ENCODE results near the gene PCNX2. TPM values are rescaled to one million over a fixed set of nuclear protein-coding genes. Genes with fewer than 3 reads are reported as not detected.

PCNX2 gene
- total and polyA plus RNA-seq, 10 of the 15 experiments (the other 5 are each of a cell fraction or from before 2014, with no cell fraction given): 2.1 to 16.4 (median 8.1) TPM

DNA sequence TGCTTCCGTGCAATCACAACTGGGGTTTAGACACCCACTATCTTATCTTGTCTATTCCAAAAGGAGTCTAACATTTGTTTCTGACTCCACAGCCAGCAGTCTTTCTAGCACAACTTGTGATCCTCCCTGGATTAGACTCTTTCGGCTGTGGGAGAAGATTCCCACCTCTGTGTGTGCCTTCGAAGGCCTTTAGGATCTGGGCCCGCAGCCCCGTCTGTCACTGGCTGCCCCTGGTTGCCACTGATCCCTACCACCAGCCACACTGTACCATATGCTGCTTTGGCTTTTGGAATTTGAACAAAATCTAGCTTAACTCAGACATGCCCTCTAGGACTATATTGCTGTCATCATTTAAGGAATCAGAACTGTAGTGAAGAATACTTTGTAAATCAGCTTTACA lies 327.1 kb downstream of the PCNX2 start:
- no peak overlapping the region for H3K4me3 ChIP-seq
- no peaks in the 10 kb centered on the region for H3K27me3 ChIP-seq (replicated peaks in 1 of 2; ENCODE audit: control insufficient read depth in 2 of 2, insufficient read depth in 2 of 2, low read length in 1 of 2)
- ATAC-seq (no peak), DNase-seq (ENCODE audit: low read depth, low spot score) (no peak), FAIRE-seq (no peak)
- RAD21 ChIA-PET (ENCODE audit: unreplicated experiment): no interaction called here
- SMC1A ChIA-PET (ENCODE audit: uncharacterized antibody, unreplicated experiment): interaction anchor here (1.1 kb wide), 1 partner anchor 10 kb away, joined by 3 read pairs; no protein-coding TSS in a partner anchor
- no peak overlapping the region for H3K27ac ChIP-seq (ENCODE audit: control insufficient read depth, insufficient read depth)
- intact Hi-C loops (cut with micrococcal nuclease; ENCODE audit: unreplicated experiment) (no loop called here), in situ Hi-C loops (cut with MboI) (no loop called here)
- CTCF ChIA-PET: interaction anchor here (0.6 to 2.3 kb wide), 2 partner anchors 15 to 133 kb away, joined by 3 to 10 read pairs; no protein-coding TSS in a partner anchor
- H3K79me2 ChIP-seq (ENCODE audit: control insufficient read depth, insufficient read depth, low read length): no peaks in the 10 kb centered on the region
- no peak overlapping the region for H3K4me2 ChIP-seq (ENCODE audit: control insufficient read depth, insufficient read depth)
- peaks cover 8 to 16% of the 10 kb centered on the region in 2 experiments for H3K36me3 ChIP-seq (ENCODE audit: control insufficient read depth in 2 of 2, insufficient read depth in 2 of 2, low read length in 1 of 2)
- BruUV-seq (replicated peaks): no TSS peak
- 98% methylated on average over 5 of the region's 5 CpGs for WGBS (ENCODE audit: insufficient coverage, insufficient replicate concordance, low lambda C conversion rate, missing lambda C conversion rate)
- H3K9ac ChIP-seq (ENCODE audit: control insufficient read depth, insufficient read depth, low read length): no peak overlapping the region
- no peak for TF ChIP-seq JUNB (IDR thresholded peaks at IDR 0.05)
- no peak for TF ChIP-seq HDGF (IDR thresholded peaks at IDR 0.05)
- no peak for TF ChIP-seq SIN3A (IDR thresholded peaks at IDR 0.05; ENCODE audit: low read depth, low read length)
- no peak for TF ChIP-seq TARDBP (IDR thresholded peaks at IDR 0.05; ENCODE audit: borderline replicate concordance)
- no peak for TF ChIP-seq CHD2 (IDR thresholded peaks at IDR 0.05; ENCODE audit: borderline replicate concordance, low read depth, low read length)
- no peak for TF ChIP-seq SIX5 (IDR thresholded peaks at IDR 0.05; ENCODE audit: low read depth, low read length, severe bottlenecking)
- no peak for TF ChIP-seq YY1 (IDR thresholded peaks at IDR 0.05; ENCODE audit: low read depth, low read length)
- no peak for TF ChIP-seq BMI1 (IDR thresholded peaks at IDR 0.05; ENCODE audit: borderline replicate concordance)
- no peak for TF ChIP-seq BRCA1 (IDR thresholded peaks at IDR 0.05; ENCODE audit: low read depth, low read length)
- TF ChIP-seq, protein P1, sequence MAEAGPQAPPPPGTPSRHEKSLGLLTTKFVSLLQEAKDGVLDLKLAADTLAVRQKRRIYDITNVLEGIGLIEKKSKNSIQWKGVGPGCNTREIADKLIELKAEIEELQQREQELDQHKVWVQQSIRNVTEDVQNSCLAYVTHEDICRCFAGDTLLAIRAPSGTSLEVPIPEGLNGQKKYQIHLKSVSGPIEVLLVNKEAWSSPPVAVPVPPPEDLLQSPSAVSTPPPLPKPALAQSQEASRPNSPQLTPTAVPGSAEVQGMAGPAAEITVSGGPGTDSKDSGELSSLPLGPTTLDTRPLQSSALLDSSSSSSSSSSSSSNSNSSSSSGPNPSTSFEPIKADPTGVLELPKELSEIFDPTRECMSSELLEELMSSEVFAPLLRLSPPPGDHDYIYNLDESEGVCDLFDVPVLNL (IDR thresholded peaks at IDR 0.05; ENCODE audit: low read depth, low read length): no peak
- no peak for TF ChIP-seq FOXM1 (IDR thresholded peaks at IDR 0.05; ENCODE audit: low read depth, low read length)
- no peak for TF ChIP-seq POLR2AphosphoS2 (IDR thresholded peaks at IDR 0.05; ENCODE audit: low read depth, low read length)
- TF ChIP-seq, protein P2, sequence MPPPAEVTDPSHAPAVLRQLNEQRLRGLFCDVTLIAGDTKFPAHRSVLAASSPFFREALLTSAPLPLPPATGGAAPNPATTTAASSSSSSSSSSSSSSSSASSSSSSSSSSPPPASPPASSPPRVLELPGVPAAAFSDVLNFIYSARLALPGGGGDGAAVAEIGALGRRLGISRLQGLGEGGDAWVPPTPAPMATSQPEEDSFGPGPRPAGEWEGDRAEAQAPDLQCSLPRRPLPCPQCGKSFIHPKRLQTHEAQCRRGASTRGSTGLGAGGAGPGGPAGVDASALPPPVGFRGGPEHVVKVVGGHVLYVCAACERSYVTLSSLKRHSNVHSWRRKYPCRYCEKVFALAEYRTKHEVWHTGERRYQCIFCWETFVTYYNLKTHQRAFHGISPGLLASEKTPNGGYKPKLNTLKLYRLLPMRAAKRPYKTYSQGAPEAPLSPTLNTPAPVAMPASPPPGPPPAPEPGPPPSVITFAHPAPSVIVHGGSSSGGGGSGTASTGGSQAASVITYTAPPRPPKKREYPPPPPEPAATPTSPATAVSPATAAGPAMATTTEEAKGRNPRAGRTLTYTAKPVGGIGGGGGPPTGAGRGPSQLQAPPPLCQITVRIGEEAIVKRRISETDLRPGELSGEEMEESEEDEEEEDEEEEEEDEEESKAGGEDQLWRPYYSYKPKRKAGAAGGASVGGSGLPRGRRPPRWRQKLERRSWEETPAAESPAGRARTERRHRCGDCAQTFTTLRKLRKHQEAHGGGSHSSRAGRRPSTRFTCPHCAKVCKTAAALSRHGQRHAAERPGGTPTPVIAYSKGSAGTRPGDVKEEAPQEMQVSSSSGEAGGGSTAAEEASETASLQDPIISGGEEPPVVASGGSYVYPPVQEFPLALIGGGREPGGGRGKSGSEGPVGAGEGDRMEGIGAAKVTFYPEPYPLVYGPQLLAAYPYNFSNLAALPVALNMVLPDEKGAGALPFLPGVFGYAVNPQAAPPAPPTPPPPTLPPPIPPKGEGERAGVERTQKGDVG (CRISPR knock-in tag; IDR thresholded peaks at IDR 0.05): no peak
- no peak for TF ChIP-seq FOS (IDR thresholded peaks at IDR 0.05; ENCODE audit: borderline replicate concordance, extremely low read depth, insufficient read length)
- no peak for TF ChIP-seq HDAC2 (IDR thresholded peaks at IDR 0.05)
- TF ChIP-seq MEF2B (IDR thresholded peaks at IDR 0.05; ENCODE audit: partially characterized antibody, poor library complexity, severe bottlenecking): no peak
- TF ChIP-seq SMARCA5 (IDR thresholded peaks at IDR 0.05): no peak
- no peak for TF ChIP-seq MXI1 (IDR thresholded peaks at IDR 0.05; ENCODE audit: low read depth, low read length)
- TF ChIP-seq ZZZ3 (IDR thresholded peaks at IDR 0.05; ENCODE audit: control insufficient read depth, insufficient read length, low read depth): no peak
- no peak for TF ChIP-seq PAX8 (IDR thresholded peaks at IDR 0.05)
- H4K20me1 ChIP-seq (ENCODE audit: control insufficient read depth, insufficient read depth): no peaks in the 10 kb centered on the region
- H3K9me3 ChIP-seq (replicated peaks; ENCODE audit: control insufficient read depth, insufficient read depth, low read length): peaks cover 8% of the 10 kb centered on the region
- no peak overlapping the region for H2AFZ ChIP-seq (ENCODE audit: control insufficient read depth, low read depth, low read length)
- H3K4me1 ChIP-seq (ENCODE audit: control insufficient read depth, insufficient read depth, low read length): no peaks in the 10 kb centered on the region
- POLR2A ChIA-PET: no interaction called here

Measured in GM12878 (cell line).